Keratinocyte (primary cell): ENCODE data around the gene ZNF438. TPM values are rescaled to one million over a fixed set of nuclear protein-coding genes. Genes with fewer than 3 reads are reported as not detected.

ENCODE experiments used
- DNase-seq: peaks from one replicate; pipeline ENCODE4 v3.0.0-alpha.2; 2011; ENCODE audit warnings: low read depth, missing footprints, low spot score
- FAIRE-seq: peaks from 2 replicates; lab custom pipeline; 2011; peaks lifted over from hg19 to GRCh38; lab: Jason Lieb, UNC
- H2AFZ ChIP-seq: 2 replicates; pipeline ENCODE4 v1.6.0; 2012; ENCODE audit warnings: low read length, control low read depth, inconsistent platforms; ENCODE audit not compliant: control insufficient read depth
- H3K27ac ChIP-seq: 2 replicates; pipeline ENCODE4 v1.5.1; 2011; ENCODE audit warnings: low read length; ENCODE audit not compliant: control insufficient read depth, insufficient read depth
- H3K27me3 ChIP-seq: 3 replicates; pipeline ENCODE4 v1.6.0; 2011; ENCODE audit warnings: low read length; ENCODE audit not compliant: control insufficient read depth, insufficient read depth; ENCODE audit errors: extremely low read depth
- H3K36me3 ChIP-seq, 2 experiments: 2 replicates in 1 of 2; 3 replicates in 1 of 2; pipeline ENCODE4 v1.5.1; 2011; ENCODE audit warnings: low read length in 2 of 2, mild to moderate bottlenecking in 1 of 2; ENCODE audit not compliant: control insufficient read depth in 2 of 2, insufficient read depth in 2 of 2; ENCODE audit errors: extremely low read depth in 1 of 2
- H3K4me1 ChIP-seq: 3 replicates; pipeline ENCODE4 v1.5.1; 2011; ENCODE audit warnings: low read length; ENCODE audit not compliant: control insufficient read depth, insufficient read depth; ENCODE audit errors: extremely low read depth
- H3K4me2 ChIP-seq: 3 replicates; pipeline ENCODE4 v1.6.0; 2011; ENCODE audit warnings: low read depth, low read length; ENCODE audit not compliant: control insufficient read depth, insufficient read depth; ENCODE audit errors: extremely low read depth
- H3K4me3 ChIP-seq, 3 experiments: fragments of 200-600 bp in 1 of 3; sonication (generic) in 1 of 3; 2 replicates in 2 of 3; 3 replicates in 1 of 3; pipeline ENCODE4 v1.5.1; 2011 to 2016; ENCODE audit warnings: low read length in 3 of 3, mild to moderate bottlenecking in 3 of 3, control low read depth in 2 of 3, inconsistent platforms in 1 of 3, low read depth in 1 of 3, mixed read lengths in 1 of 3, mixed run types in 1 of 3, moderate library complexity in 1 of 3; ENCODE audit not compliant: control insufficient read depth in 2 of 3, insufficient read depth in 2 of 3; ENCODE audit errors: extremely low read depth in 1 of 3
- H3K79me2 ChIP-seq: 2 replicates; pipeline ENCODE4 v1.6.0; 2012; ENCODE audit warnings: low read length; ENCODE audit not compliant: control insufficient read depth, insufficient read depth
- H3K9ac ChIP-seq: 3 replicates; pipeline ENCODE4 v1.6.0; 2011; ENCODE audit warnings: low read length; ENCODE audit not compliant: control insufficient read depth, insufficient read depth; ENCODE audit errors: extremely low read depth
- H3K9me1 ChIP-seq: 3 replicates; pipeline ENCODE4 v1.6.0; 2011; ENCODE audit warnings: low read length; ENCODE audit not compliant: control insufficient read depth, insufficient read depth; ENCODE audit errors: extremely low read depth
- H3K9me3 ChIP-seq: 2 replicates; pipeline ENCODE4 v1.5.1; 2012; ENCODE audit warnings: low read depth, low read length; ENCODE audit not compliant: control insufficient read depth
- H4K20me1 ChIP-seq: 3 replicates; pipeline ENCODE4 v1.6.0; 2011; ENCODE audit warnings: low read length; ENCODE audit not compliant: control insufficient read depth, insufficient read depth; ENCODE audit errors: extremely low read depth
- EZH2 ChIP-seq: IDR thresholded peaks from one replicate; pipeline ENCODE4 v1.6.1; 2012; ENCODE audit warnings: inconsistent platforms, mild to moderate bottlenecking, low read length, moderate library complexity
- dilution Hi-C: fragments of 300-500 bp; cut with MboI; formaldehyde crosslinking; loops from one replicate; pipeline ENCODE4 v1.7.0; 2020; ENCODE audit warnings: low sequenced_read_pairs; ENCODE audit not compliant: extremely low pct_ligation_motif_present
- polyA plus RNA-seq, 5 experiments: library from polyadenylated mRNA; depleted of rRNA in 3 of 5; stranded (reverse) in 3 of 5; stranded (forward) in 1 of 5; unstranded in 1 of 5; fragments of >200 nt; gene quantifications; 1 replicate in 1 of 5; 2 replicates in 3 of 5; 3 replicates in 1 of 5; pipeline versions ENCODE4 v1.2.1 to v1.2.3, GENCODE V29; 2011 to 2012; ENCODE audit warnings: missing spikeins in 2 of 5, low read depth in 1 of 5, low replicate concordance in 1 of 5
- TF ChIP-seq, protein P1 (sequence below), 3 experiments: IDR thresholded peaks in 1 of 3; conservative IDR thresholded peaks in 1 of 3; optimal IDR thresholded peaks in 1 of 3; 2 replicates in 2 of 3; 3 replicates in 1 of 3; pipeline versions ENCODE3 to v1.5.1; 2011; ENCODE audit warnings: low read length in 3 of 3, mild to moderate bottlenecking in 3 of 3, moderate library complexity in 2 of 3, control low read depth in 1 of 3, inconsistent platforms in 1 of 3; ENCODE audit not compliant: insufficient read depth in 2 of 3; ENCODE audit errors: extremely low read depth in 1 of 3

Gene ZNF438
- polyA plus RNA-seq, 1 donor (not counting 4 experiments of a cell fraction or from before 2014, with no cell fraction given), result 2.8 TPM

DNA sequence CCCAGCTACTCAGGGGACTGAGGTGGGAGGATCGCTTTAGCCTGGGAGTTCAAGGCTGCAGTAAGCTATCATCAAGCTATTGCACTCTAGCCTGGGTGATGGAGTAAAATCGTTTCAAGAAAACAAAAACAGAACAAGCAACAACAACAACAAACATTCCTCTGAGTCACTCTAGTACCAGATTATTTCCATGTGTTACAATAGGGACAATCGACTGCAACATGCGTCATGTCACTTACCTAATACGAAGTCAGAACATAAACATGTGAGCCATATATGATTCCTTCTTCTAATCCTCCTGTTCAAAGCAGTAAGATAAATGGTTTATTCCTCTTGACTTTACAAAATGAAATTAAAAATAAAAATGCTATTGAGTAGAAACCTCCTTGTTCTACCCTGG is 57.3 kb downstream of the ZNF438 start:
- no peak overlapping the region for H2AFZ ChIP-seq
- FAIRE-seq (no peak), DNase-seq (no peak)
- no peak overlapping the region for H3K4me3 ChIP-seq
- H3K4me1 ChIP-seq, result no peaks in the 10 kb centered on the region
- dilution Hi-C loops, result no loop called here
- no peaks in the 10 kb centered on the region for H3K27me3 ChIP-seq
- H3K27ac ChIP-seq, result no peak overlapping the region
- H3K9me1 ChIP-seq, result no peaks in the 10 kb centered on the region
- H3K9me3 ChIP-seq, result no peaks in the 10 kb centered on the region
- H3K36me3 ChIP-seq, result no peaks in the 10 kb centered on the region
- no peak overlapping the region for H3K4me2 ChIP-seq
- H3K79me2 ChIP-seq, result no peaks in the 10 kb centered on the region
- H3K9ac ChIP-seq, result no peak overlapping the region
- H4K20me1 ChIP-seq, result no peaks in the 10 kb centered on the region
- TF ChIP-seq, protein P1, sequence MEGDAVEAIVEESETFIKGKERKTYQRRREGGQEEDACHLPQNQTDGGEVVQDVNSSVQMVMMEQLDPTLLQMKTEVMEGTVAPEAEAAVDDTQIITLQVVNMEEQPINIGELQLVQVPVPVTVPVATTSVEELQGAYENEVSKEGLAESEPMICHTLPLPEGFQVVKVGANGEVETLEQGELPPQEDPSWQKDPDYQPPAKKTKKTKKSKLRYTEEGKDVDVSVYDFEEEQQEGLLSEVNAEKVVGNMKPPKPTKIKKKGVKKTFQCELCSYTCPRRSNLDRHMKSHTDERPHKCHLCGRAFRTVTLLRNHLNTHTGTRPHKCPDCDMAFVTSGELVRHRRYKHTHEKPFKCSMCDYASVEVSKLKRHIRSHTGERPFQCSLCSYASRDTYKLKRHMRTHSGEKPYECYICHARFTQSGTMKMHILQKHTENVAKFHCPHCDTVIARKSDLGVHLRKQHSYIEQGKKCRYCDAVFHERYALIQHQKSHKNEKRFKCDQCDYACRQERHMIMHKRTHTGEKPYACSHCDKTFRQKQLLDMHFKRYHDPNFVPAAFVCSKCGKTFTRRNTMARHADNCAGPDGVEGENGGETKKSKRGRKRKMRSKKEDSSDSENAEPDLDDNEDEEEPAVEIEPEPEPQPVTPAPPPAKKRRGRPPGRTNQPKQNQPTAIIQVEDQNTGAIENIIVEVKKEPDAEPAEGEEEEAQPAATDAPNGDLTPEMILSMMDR (optimal IDR thresholded peaks at IDR 0.05 in 1 of 3, IDR thresholded peaks at IDR 0.05 in 1 of 3, conservative IDR thresholded peaks at IDR 0.05 in 1 of 3; ENCODE audit: extremely low read depth in 1 of 3, insufficient read depth in 2 of 3, low read length in 3 of 3), result no peak
- TF ChIP-seq EZH2, result no peak

GRCh38 chr10:30973737-30974136 is 57.9 kb downstream of the ZNF438 start:
- Histone ChIP-seq H3K9me3 (no peaks in the 10 kb centered on the region), H3K4me3 (no peak overlapping the region), H3K27me3 (no peaks in the 10 kb centered on the region), H2AFZ (no peak overlapping the region), H3K79me2 (no peaks in the 10 kb centered on the region), H3K27ac (no peak overlapping the region), H3K9me1 (no peaks in the 10 kb centered on the region), H3K36me3 (no peaks in the 10 kb centered on the region), H3K4me2 (no peak overlapping the region), H4K20me1 (no peaks in the 10 kb centered on the region), H3K4me1 (no peaks in the 10 kb centered on the region), H3K9ac (no peak overlapping the region)
- dilution Hi-C loops, result no loop called here
- no peak for DNase-seq
- no peak for FAIRE-seq
- TF ChIP-seq EZH2, result no peak
- TF ChIP-seq, protein P1 (optimal IDR thresholded peaks at IDR 0.05 in 1 of 3, IDR thresholded peaks at IDR 0.05 in 1 of 3, conservative IDR thresholded peaks at IDR 0.05 in 1 of 3; ENCODE audit: extremely low read depth in 1 of 3, insufficient read depth in 2 of 3, low read length in 3 of 3), result no peak
